HEK293 (cell line): ENCODE data around the gene THSD7B.

Experiments used
- CTCF ChIP-seq: fragments of 450-650 bp; formaldehyde crosslinking; IDR thresholded peaks from 2 replicates; pipeline ENCODE4 v1.5.1; 2016; ENCODE audit warnings: missing biosample characterization, missing genetic modification characterization
- ZNF112 ChIP-seq: fragments of 450-650 bp; formaldehyde crosslinking; IDR thresholded peaks from 2 replicates; pipeline ENCODE4 v1.5.0; 2017; ENCODE audit warnings: missing biosample characterization, missing genetic modification characterization
- ZNF302 ChIP-seq: fragments of 450-650 bp; formaldehyde crosslinking; IDR thresholded peaks from 2 replicates; pipeline ENCODE4 v1.5.1; 2016; ENCODE audit warnings: missing biosample characterization, missing genetic modification characterization, low read depth

DNA sequence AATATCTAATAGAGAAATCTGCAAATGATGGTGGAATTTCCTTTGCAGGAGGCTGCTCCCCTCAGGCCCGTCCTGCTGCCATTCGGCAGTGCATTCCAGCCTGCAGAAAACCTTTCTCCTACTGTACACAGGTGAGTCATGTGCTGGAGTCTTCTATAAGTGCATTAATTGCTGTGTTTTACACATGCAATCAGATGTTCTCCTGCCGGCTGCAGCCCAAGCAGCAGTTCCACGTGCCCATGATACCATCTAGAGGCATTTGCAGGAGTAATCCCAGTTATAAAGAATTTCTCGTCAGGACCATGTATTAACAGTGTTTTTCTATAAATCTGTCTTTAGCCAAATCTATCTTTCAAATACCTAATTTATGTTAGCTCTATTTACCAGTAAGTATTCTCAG lies 894.3 kb downstream of the THSD7B start:
- no peak for TF ChIP-seq CTCF (tag by site-specific recombination)
- TF ChIP-seq ZNF302 (tag by site-specific recombination) = no peak
- no peak for TF ChIP-seq ZNF112 (tag by site-specific recombination)
